ENCODE results near the gene CPM.
"Not testable (repeated sequence)": the region's sequence is repeated elsewhere in the genome, so short reads cannot be mapped to it uniquely, and the experiment has no call there.

Gene CPM

DNA sequence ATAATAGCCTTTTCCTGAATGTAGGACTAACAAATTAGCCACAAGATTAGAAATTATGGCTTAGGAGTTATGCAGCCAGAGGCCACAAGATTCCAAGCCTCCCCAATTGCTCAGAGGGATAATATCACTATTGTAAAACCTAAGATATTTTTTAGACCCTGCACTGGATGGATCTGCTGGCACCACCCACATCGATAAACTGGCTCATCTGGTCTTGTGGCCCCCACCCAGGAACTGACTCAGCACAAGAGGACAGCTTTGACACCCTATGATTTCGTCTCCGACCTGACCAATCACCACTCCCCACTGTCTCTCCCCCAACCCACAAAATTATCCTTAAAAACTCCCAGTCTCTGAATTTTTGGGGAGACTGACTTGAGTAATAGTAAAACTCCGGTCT, 54.7 kb downstream of the CPM start:
- DNase-seq (ENCODE audit: low read depth), result no peak

DNA sequence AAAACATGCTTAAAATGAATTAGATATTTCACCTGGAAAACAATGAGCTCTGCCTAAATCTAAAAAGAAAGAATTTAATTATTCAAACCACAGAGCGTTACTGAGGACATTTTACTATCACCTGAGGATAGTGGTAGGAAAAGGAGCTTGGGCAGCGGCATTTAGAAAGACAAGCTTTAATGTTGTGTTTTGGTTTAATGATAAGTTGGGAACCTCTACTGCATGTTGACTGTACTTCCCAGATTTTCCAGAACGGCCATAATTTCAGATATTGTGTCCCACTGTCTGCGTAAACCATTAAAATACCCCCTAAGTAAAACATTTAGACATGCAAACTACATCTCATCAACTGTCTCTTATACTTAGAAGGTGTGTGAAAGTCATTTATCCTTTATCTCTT, 55.4 kb downstream of the CPM start:
- no peak for DNase-seq (ENCODE audit: low read depth)

- DNase-seq (ENCODE audit: low read depth), result no peak
These were observed 56.5 kb downstream of the CPM start for GRCh38 chr12:68876461-68876860.

- no peak for DNase-seq (ENCODE audit: low read depth)
These were observed 59.7 kb downstream of the CPM start for GRCh38 chr12:68873316-68873715.

DNA sequence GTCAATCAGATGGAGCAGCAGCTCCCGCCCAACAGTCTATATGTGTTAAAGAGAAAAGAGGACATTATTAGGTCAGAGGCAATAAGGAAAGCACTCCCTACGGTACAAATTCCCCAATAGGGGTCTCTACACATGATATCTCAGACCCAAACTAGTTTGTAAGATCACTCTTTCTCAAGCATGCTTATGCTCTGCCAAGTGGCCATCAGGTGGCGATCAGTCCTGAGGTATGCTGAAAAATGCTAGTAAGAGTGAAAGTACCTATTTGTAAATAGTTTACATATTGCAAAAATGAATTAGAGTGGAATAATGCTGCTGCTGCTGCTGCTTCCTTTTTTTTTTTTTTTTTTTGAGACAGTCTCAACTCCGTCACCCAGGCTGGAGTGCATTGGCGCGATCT, 61.0 kb downstream of the CPM start:
- DNase-seq (ENCODE audit: low read depth), result no peak

DNA sequence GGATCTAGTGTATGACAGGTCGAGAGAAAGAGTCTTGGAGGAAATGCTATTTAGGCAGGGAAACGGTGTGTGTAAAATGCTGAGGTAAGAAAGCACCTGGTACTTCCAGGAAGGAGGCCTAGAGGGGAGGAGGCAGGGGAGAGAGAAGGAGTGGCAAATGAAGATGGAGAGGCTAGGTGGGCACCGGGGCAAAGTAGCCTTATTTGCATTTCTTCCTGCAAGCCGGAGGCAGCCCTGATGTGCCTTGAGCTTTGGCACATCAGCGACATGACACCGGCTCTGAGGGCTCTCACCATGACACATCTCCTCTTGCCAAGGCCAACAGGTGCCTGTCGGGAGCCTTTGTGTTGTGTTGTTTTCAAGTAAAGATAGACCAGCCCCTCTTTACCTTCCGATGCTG, 61.6 kb downstream of the CPM start:
- no peak for DNase-seq (ENCODE audit: low read depth)

DNA sequence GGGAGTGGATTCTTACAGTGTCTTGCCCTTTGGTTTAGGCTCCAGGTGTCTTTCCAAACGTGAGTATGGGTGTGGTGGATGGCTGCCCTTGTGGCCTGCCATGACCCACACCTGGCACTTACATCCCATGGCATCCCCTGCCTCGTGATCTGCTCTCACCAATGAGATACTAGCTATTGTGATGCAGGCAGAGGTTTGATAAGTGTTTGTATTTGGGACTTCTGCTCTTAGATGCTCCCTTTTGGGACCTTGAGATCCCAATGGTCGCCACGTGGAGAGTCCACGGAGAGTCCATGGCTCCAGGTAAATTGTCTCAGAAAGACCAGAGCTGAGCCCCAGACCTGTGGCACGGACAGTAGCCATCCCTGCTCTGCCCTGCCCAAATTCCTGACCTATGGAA, 62.5 kb downstream of the CPM start:
- no peak for DNase-seq (ENCODE audit: low read depth)

GRCh38 chr12:68870011-68870410, 63.0 kb downstream of the CPM start:
- no peak for DNase-seq (ENCODE audit: low read depth)

- DNase-seq (ENCODE audit: low read depth), result no peak
These were observed 64.8 kb downstream of the CPM start for GRCh38 chr12:68868043-68868790.

- DNase-seq (ENCODE audit: low read depth), result no peak
These were observed 65.4 kb downstream of the CPM start for GRCh38 chr12:68867606-68868005.

DNA sequence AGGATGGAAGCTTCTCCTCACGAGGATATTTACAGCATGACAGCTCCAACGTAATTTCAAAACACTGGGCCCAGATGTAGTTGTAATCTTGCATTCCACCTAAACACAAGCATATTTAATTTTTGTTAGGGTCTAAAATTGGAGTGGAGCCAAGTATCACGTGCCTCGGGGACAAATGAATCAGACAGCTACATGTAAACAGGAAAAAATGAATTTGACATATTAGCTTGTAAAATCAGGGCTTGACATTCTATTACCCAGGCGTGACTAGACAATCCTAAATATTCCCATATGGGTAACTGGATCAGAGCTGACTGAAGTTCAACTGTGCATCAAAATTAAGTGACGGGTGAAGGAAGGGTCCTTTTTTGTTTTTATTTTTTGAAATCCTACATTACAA, 66.0 kb downstream of the CPM start:
- DNase-seq (ENCODE audit: low read depth), result no peak

DNA sequence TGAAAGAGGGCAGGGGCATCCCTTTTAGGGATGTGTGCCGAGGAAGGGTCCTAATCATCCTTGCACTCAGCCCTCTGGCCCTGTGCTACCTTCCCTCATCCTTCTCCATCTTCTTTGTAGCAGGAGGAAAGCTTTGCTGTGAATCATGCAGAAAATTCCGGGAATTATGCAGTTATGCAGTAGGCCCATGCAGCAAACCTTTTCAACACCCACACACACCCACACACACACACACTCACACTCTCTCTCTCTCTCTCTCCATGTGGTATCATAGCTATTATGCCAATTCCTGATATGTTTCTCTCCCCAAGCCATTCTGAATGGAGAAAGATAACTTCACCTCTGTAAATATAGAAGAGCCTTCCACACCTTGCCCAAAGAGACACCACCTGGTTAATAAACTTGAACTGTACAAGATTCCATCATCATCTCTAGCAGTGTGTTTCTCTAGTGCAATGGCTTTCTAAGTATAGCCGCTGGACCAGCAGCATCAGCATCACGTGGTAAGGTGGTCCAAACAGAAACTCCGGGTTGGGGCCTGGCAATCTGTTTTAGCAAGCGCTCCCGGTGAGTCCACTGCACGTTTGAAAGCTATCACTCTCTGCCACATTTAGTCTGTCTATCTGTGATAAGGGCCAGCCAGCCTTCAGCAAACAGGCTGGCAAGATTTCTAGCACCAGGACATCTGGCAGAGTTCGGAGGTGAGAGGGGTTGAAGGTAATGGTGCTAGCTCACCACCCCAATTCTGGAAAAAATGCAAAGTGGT, 67.4 kb downstream of the CPM start:
- DNase-seq (ENCODE audit: low read depth), result no peak

DNA sequence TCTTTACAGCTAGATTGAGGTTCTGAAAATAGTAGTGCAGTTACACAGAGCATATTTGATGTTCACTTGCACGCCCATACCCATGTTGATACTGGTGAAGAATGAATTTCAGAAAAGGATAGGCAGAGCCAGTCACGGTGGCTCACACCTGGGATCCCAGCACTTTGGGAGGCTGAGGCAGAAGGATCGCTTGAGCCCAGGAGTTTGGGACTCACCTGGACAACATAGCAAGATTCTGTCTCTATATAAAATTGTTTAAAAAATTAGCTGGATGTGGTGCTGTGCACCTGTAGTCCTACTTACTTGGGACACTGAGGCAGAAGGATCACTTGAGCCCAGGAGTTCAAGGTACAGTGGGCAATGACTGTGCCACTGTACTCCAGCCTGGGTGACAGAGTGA, 68.4 kb downstream of the CPM start:
- DNase-seq (ENCODE audit: low read depth), result no peak

DNA sequence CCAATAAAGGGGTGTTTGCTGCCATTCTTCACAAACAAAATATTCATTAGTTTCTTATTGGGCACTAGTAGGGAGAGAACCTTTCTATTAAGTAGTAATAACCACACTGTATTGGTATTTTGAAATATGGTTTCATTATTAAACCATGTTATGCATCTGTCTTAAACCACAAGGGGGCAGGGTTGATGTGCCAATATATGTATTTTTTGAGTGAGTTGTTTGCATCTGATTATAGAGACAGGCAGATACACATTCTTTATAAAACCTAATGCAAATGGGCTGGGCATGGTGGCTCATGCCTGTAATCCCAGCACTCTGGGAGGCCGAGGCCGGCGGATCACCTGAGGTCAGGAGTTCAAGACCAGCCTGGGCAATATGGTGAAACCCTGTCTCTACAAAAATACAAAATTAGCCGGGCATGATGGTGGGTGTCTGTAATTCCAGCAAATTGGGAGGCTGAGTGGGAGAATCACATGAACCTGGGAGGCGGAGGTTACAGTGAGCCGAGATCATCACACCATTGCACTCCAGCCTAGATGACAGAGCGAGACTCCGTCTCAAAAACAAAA, 69.0 kb downstream of the CPM start:
- not testable (repeated sequence) for DNase-seq (ENCODE audit: low read depth)

DNA sequence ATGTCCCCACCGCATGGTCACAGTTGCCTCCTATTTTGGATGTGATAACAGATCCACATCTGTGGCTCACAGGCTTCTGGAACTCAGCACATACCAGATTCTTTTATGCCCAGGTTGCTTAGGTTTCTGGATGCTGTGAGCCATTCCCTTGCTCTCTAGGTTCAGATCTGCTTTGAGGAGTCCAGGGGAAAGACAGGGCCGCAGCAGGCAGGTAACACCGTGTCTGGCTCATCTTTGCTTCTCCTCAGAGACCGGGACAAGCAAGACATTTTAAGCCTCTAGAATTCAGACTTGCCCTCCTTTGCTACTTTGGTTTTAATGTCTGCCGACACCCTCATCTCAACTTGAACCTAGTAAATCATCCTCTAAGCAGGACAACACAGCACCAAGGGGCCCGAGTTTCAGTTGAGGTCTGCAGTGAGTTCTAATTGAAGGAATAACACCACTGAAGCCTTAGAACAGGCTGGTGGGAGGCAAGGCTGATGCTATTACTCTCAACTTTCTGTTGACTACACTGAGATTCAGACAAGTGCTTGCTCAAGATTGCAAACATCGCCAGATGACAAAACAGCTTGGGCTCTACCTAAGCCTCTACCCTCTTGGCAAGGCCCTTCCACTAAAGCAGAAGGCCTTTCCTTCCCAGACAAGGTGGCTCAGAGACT, 69.7 kb downstream of the CPM start:
- DNase-seq (ENCODE audit: low read depth), result no peak

DNA sequence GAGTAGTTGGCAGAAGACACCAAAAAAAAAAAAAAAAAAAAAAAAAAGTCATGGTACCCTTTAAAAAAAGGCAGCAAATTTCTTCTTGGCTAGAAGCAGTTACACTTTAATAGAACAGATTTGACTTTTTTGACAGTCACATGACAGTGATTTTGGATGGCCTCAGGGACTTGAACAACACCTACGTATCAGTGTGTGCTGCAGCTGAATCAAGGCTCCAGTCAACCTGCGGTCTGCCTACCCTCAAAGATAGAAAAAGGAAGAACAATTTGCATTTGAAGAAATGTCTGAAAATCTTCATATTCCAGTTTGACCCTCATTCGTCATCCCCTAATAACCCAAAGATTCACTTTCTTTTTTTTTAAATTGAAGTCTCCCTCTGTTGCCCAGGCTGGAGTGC, 71.1 kb downstream of the CPM start:
- DNase-seq (ENCODE audit: low read depth), result no peak

DNA sequence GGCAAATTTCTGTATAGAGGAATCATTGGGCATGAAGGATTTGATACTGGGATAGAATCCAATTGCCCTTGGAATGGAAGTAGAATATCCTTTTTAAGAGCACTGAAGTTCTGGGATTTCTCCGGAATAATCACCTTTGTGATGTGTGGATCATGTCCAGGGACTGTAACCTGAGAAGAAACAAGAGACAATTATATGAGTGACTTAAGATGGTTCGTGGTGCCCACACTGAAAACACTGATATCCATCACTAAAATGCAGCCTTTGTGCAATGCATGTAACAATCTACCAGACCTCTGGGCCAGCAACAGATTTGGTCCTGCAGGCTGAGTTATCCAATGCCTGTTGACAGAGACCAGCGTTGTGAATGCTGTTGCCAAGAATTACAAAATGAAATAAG, 76.5 kb downstream of the CPM start:
- no peak for DNase-seq (ENCODE audit: low read depth)

DNA sequence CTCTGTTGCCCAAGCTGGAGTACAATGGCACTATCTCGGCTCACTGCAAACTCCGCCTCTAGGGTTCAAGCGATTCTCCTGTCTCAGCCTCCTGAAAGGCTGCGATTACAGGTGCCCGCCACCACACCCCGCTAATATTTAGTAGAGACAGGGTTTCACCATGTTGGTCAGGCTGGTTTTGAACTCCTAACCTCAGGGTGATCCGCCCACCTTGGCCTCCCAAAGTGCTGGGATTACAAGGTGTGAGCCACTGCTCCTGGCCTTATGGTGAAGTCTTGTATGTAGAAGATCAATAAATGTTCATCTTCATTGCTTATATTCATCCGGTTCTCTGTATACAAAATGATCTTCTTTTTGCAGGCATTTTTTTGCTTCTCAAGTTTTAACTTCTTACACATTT, 77.2 kb downstream of the CPM start:
- DNase-seq (ENCODE audit: low read depth), result no peak

- DNase-seq (ENCODE audit: low read depth), result no peak
These were observed 77.9 kb downstream of the CPM start for GRCh38 chr12:68855111-68855510.

GRCh38 chr12:68854554-68854953, 78.4 kb downstream of the CPM start:
- no peak for DNase-seq (ENCODE audit: low read depth)

DNA sequence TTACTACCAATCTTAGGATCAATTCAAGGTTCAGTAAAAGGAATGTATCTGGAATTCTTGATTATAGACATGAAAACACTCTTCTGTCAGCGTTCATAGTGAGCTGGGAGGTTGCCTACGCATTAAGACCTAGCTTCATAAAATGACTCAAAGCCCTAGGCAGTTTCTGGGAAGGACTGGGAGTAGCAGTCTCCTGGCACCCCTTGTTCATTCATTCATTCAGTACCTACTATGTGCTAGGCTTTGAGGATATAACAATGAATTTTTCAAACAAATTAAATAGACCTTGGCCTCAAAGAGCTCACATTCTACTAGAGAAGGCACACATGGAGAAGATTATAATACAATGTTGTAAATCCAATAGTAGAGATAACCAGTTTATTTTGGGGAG, 78.9 kb downstream of the CPM start:
- no peak for DNase-seq (ENCODE audit: low read depth)

GRCh38 chr12:68853396-68854077, 79.4 kb downstream of the CPM start:
- no peak for DNase-seq (ENCODE audit: low read depth)

Data from activated T-cell treated with anti-CD3 and anti-CD28 coated beads for 1 hour (primary cell).